GM12892 (cell line): ENCODE measurements around the gene ITPKB.
"Not testable (repeated sequence)": the region's sequence is repeated elsewhere in the genome, so short reads cannot be mapped to it uniquely, and the experiment has no call there.

Experiments used
- POLR2A ChIP-seq: IDR thresholded peaks from 2 replicates; pipeline ENCODE4 v1.6.1; 2011; ENCODE audit warnings: low read depth, low read length, control low read depth
- POLR2AphosphoS5 ChIP-seq: IDR thresholded peaks from 2 replicates; pipeline ENCODE4 v1.6.1; 2011; ENCODE audit warnings: low read depth, low read length, control low read depth

DNA sequence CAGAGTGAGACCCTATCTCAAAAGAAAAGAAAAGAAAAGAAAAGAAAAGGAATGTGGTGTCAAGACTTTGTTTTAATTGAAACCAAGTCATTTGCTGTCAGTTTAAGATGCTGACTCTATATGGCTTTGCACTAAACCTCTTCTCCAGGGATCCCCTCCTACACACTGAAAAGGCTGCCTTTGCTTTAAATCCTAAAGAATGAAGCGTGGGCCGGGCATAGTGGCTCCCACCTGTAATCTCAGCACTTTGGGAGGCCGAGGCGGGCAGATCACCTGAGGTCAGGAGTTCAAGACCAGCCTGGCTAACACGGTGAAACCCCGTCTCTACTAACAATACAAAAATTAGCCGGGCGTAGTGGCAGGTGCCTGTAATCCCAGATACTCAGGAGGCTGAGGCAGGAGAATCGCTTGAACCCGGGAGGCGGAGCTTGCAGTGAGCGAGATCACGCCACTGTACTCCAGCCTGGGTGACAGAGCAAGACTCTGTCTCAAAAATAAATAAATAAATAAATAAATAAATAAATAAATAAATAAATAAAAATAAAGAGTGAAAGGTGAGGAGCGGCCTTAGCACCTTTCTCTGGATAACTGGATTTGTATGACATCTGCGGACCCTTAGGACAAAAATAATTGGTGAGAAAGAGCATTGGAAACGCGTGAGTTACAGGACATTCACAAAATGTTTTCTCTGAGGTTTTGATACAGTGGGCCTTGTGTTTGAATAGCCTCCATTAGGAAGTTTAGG, 8.6 kb upstream of the ITPKB start:
- TF ChIP-seq POLR2A, POLR2AphosphoS5: not testable (repeated sequence)
